Thyroid gland (tissue), 4 donors: ENCODE measurements around the gene SMPX.

Source experiments
- CTCF ChIP-seq, 6 experiments: fragments of 200-600 bp in 3 of 6; fragments of 450-650 bp in 3 of 6; sonication (generic) in 3 of 6; IDR thresholded peaks; one replicate each; pipeline ENCODE4 v1.5.1; 2016 to 2019; ENCODE audit warnings: antibody characterized with exemption in 6 of 6, mild to moderate bottlenecking in 2 of 6, inconsistent platforms in 1 of 6, moderate library complexity in 1 of 6
- POLR2A ChIP-seq, 2 donors: fragments of 450-650 bp; IDR thresholded peaks; one replicate each; pipeline ENCODE4 v1.6.1; 2017; ENCODE audit warnings: antibody characterized with exemption in 2 of 2, mild to moderate bottlenecking in 2 of 2, moderate library complexity in 1 of 2

- TF ChIP-seq CTCF (IDR thresholded peaks at IDR 0.05) = no peak
- no peak for TF ChIP-seq POLR2A (IDR thresholded peaks at IDR 0.05)
Measured at GRCh38 chrX:21721195-21721594, 36.7 kb downstream of the SMPX start.
